Thyroid gland (tissue), 4 donors: ENCODE measurements around the gene L3MBTL4. TPM values are rescaled to one million over a fixed set of nuclear protein-coding genes. Genes with fewer than 3 reads are reported as not detected.

Experiments
- DNase-seq, 2 donors: peaks; one replicate each; pipeline ENCODE4 v3.0.0-alpha.2; 2019
- H3K27ac ChIP-seq, 3 donors: fragments of 200-600 bp; sonication (generic); 1 replicate in 2 of 3; 2 replicates in 1 of 3; pipeline ENCODE4 v1.5.1; 2016 to 2019; ENCODE audit warnings: mild to moderate bottlenecking in 1 of 3, moderate library complexity in 1 of 3
- H3K27me3 ChIP-seq: fragments of 200-600 bp; sonication (generic); one replicate; pipeline ENCODE4 v1.5.1; 2019
- H3K36me3 ChIP-seq, 2 donors: fragments of 200-600 bp; sonication (generic); one replicate each; pipeline ENCODE4 v1.5.1; 2016 to 2019
- H3K4me1 ChIP-seq, 2 donors: fragments of 200-600 bp; sonication (generic); one replicate each; pipeline ENCODE4 v1.5.1; 2017 to 2019
- H3K4me3 ChIP-seq, 3 donors: fragments of 200-600 bp; sonication (generic); replicated peaks in 1 of 3; 1 replicate in 2 of 3; 2 replicates in 1 of 3; pipeline ENCODE4 v1.5.1; 2016; ENCODE audit warnings: mild to moderate bottlenecking in 1 of 3
- H3K9me3 ChIP-seq: fragments of 200-600 bp; sonication (generic); one replicate; pipeline ENCODE4 v1.5.1; 2017
- POLR2A ChIP-seq, 2 donors: fragments of 450-650 bp; IDR thresholded peaks; one replicate each; pipeline ENCODE4 v1.6.1; 2017; ENCODE audit warnings: antibody characterized with exemption in 2 of 2, mild to moderate bottlenecking in 2 of 2, moderate library complexity in 1 of 2
- WGBS, 2 donors: methylation state at CpG; one replicate each; pipeline ENCODE4 v1.1.5; 2017; 5-methylcytosine and 5-hydroxymethylcytosine counted together
- intact Hi-C: fragments of 100-400 bp; cut with DNase I; formaldehyde crosslinking; loops from one replicate; pipeline ENCODE4 v1.15.1; 2023
- total RNA-seq, 4 donors: library from RNA; depleted of rRNA; stranded (reverse); fragments of >200 nt; gene quantifications; one replicate each; pipeline ENCODE4 v1.2.3, GENCODE V29; 2016
- TF ChIP-seq, protein P1 (sequence below), 6 experiments: fragments of 200-600 bp in 3 of 6; fragments of 450-650 bp in 3 of 6; sonication (generic) in 3 of 6; IDR thresholded peaks; one replicate each; pipeline ENCODE4 v1.5.1; 2016 to 2019; ENCODE audit warnings: antibody characterized with exemption in 6 of 6, mild to moderate bottlenecking in 2 of 6, inconsistent platforms in 1 of 6, moderate library complexity in 1 of 6

Gene L3MBTL4
- total RNA-seq, 4 donors from 2014 or later: 15.2 to 37.1 (median 24.3) TPM

DNA sequence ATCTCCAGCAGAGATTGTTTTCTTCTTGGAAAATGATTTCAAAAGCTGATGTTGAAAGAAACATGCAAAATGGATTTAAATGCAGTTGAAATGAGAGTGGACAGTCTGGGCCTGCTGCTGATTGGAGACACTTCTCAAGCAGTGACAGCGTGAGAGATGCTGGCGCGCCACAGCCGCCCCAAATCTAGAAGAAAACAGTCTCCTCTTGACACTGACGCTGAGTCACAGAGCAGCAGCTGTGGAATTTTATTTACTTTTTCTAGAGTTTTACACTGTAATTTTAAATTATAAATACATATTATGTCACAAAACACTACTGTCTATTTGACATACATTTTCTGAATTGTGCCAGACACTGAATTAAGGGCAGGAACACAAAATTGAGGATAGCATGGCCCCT, 397.5 kb downstream of the L3MBTL4 start:
- 75 to 82% methylated on average over 5 of the region's 5 CpGs for WGBS, 2 donors

DNA sequence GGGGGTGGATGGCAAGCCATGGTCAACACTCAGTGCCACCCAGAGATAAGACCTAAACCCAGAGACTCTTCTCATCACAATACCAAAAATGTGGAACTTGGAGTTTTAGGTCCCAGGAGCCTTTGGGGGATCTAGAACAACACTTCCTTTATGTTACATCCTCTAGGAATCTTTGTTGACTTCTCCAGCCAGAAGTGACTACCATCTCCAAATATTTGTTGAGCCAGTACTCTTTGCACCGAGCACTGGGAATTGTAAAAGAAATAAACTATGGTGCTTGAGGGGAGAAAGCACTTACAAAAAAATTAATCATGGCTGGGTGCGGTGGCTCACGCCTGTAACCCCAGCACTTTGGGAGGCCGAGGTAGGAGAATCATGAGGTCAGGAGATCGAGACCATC, 399.3 kb downstream of the L3MBTL4 start:
- Histone ChIP-seq H3K4me3 (no peak overlapping the region), H3K36me3 (no peaks in the 10 kb centered on the region), H3K27ac (no peak overlapping the region), H3K9me3 (no peaks in the 10 kb centered on the region), H3K27me3 (no peaks in the 10 kb centered on the region), H3K4me1 (no peaks in the 10 kb centered on the region)
- DNase-seq: no peak
- intact Hi-C loops: no loop called here
- TF ChIP-seq, protein P1, sequence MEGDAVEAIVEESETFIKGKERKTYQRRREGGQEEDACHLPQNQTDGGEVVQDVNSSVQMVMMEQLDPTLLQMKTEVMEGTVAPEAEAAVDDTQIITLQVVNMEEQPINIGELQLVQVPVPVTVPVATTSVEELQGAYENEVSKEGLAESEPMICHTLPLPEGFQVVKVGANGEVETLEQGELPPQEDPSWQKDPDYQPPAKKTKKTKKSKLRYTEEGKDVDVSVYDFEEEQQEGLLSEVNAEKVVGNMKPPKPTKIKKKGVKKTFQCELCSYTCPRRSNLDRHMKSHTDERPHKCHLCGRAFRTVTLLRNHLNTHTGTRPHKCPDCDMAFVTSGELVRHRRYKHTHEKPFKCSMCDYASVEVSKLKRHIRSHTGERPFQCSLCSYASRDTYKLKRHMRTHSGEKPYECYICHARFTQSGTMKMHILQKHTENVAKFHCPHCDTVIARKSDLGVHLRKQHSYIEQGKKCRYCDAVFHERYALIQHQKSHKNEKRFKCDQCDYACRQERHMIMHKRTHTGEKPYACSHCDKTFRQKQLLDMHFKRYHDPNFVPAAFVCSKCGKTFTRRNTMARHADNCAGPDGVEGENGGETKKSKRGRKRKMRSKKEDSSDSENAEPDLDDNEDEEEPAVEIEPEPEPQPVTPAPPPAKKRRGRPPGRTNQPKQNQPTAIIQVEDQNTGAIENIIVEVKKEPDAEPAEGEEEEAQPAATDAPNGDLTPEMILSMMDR (IDR thresholded peaks at IDR 0.05): no peak
- no peak for TF ChIP-seq POLR2A (IDR thresholded peaks at IDR 0.05)
- WGBS, 2 donors: 94% methylated on average over 5 of the region's 5 CpGs

More for the DNA sequence above, 397.5 kb downstream of the L3MBTL4 start:
- Histone ChIP-seq H3K4me1 (no peaks in the 10 kb centered on the region), H3K27me3 (no peaks in the 10 kb centered on the region), H3K36me3 (no peaks in the 10 kb centered on the region), H3K9me3 (no peaks in the 10 kb centered on the region), H3K27ac (no peak overlapping the region), H3K4me3 (no peak overlapping the region)
- DNase-seq: no peak
- intact Hi-C loops: no loop called here
- TF ChIP-seq POLR2A (IDR thresholded peaks at IDR 0.05): no peak
- TF ChIP-seq, protein P1 (IDR thresholded peaks at IDR 0.05): no peak

DNA sequence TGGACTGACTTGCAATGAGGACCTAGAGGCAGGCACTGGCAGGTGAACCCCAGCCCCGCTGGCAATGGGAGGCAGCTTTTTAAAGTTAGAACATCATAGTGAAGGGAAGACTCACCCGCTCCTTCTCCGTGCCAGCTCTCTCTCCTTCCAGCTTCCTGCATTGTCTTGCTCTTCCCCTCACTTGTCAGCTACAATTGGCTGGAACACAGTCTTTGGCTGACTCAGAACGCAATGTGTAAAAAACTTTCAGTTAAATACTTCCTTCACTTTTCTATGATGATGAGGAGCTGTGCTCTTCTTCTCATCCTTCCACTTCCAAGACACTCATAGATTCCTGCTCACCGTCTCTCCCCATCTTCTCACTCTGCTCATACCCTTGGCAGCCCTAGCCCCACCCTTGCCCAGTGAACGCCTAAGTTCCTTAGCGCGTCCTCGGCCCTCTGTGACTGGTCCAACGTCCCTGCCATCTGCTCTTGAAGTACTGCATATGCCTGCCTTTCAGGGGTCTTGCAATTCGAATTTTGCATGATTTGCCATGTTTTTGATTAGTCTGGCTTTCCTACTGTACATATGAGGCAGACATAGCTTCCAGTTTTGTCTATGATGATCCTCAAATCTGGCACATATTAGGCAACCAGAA, 401.4 kb downstream of the L3MBTL4 start:
- no peaks in the 10 kb centered on the region for H3K4me1 ChIP-seq
- WGBS, 2 donors: 82 to 88% methylated on average over 11 of the region's 11 CpGs
- H3K36me3 ChIP-seq: no peaks in the 10 kb centered on the region
- intact Hi-C loops: no loop called here
- H3K27me3 ChIP-seq: no peaks in the 10 kb centered on the region
- H3K9me3 ChIP-seq: no peaks in the 10 kb centered on the region
- no peak overlapping the region for H3K27ac ChIP-seq
- no peak overlapping the region for H3K4me3 ChIP-seq
- no peak for DNase-seq
- TF ChIP-seq, protein P1 (IDR thresholded peaks at IDR 0.05): no peak
- no peak for TF ChIP-seq POLR2A (IDR thresholded peaks at IDR 0.05)

DNA sequence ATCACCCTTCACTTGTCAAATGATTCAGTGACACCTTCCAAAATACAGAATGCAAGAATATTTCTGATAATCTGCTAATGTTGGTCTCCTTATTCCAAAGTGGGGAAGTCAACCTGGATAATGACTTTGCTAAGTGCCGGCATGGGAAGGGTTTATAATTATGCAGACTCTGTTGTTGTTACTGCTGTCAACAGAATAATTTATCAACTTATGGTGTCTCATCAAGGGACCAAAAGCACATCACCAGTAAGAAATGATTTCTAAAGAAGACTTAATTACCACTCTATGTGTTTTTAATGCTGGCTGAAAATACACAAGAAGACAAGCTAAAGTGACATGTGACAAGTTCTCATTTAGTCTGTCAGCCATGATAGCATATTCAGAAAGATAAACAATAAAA, 403.8 kb downstream of the L3MBTL4 start:
- 91 to 97% methylated on average over 1 of the region's 1 CpG for WGBS, 2 donors
- Histone ChIP-seq H3K36me3 (no peaks in the 10 kb centered on the region), H3K4me1 (no peaks in the 10 kb centered on the region), H3K27ac (no peak overlapping the region), H3K9me3 (no peaks in the 10 kb centered on the region), H3K4me3 (no peak overlapping the region), H3K27me3 (no peaks in the 10 kb centered on the region)
- intact Hi-C loops: no loop called here
- TF ChIP-seq POLR2A (IDR thresholded peaks at IDR 0.05): no peak
- no peak for DNase-seq

DNA sequence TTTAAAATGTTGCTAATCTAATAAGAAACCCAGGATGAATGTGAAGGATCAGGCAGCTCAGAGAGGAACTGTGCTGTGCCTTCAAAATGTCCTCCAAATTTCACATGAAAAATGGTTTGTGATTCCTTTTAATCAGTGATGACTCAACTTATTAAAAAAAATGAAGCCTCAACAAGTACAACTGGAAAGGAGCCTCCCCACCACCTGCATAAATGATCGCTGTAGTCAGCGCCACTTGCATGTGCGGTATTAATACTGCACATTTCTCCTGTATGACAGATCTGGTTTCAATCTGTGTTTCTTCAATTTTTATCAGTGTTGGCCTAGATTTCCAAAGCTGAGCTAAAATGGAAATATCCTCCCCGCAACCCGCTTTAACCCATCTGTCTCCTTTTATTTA, 404.4 kb downstream of the L3MBTL4 start:
- no peaks in the 10 kb centered on the region for H3K36me3 ChIP-seq
- H3K27ac ChIP-seq: no peak overlapping the region
- no peak for DNase-seq
- no peaks in the 10 kb centered on the region for H3K27me3 ChIP-seq
- no peaks in the 10 kb centered on the region for H3K9me3 ChIP-seq
- WGBS, 2 donors: 91 to 94% methylated on average over 5 of the region's 5 CpGs
- TF ChIP-seq, protein P1 (IDR thresholded peaks at IDR 0.05): no peak
- no peak for TF ChIP-seq POLR2A (IDR thresholded peaks at IDR 0.05)
- intact Hi-C loops: no loop called here
- no peaks in the 10 kb centered on the region for H3K4me1 ChIP-seq
- no peak overlapping the region for H3K4me3 ChIP-seq
